ENCODE data around the gene METTL6. TPM values are rescaled to one million over a fixed set of nuclear protein-coding genes. Genes with fewer than 3 reads are reported as not detected.
A peak's percentile ranks its signal among the peaks of the same experiment; 100 is the strongest.
"Not testable (repeated sequence)": the region's sequence is repeated elsewhere in the genome, so short reads cannot be mapped to it uniquely, and the experiment has no call there.

Gene METTL6
- total RNA-seq, 1 donor from 2014 or later, result 27.3 TPM

DNA sequence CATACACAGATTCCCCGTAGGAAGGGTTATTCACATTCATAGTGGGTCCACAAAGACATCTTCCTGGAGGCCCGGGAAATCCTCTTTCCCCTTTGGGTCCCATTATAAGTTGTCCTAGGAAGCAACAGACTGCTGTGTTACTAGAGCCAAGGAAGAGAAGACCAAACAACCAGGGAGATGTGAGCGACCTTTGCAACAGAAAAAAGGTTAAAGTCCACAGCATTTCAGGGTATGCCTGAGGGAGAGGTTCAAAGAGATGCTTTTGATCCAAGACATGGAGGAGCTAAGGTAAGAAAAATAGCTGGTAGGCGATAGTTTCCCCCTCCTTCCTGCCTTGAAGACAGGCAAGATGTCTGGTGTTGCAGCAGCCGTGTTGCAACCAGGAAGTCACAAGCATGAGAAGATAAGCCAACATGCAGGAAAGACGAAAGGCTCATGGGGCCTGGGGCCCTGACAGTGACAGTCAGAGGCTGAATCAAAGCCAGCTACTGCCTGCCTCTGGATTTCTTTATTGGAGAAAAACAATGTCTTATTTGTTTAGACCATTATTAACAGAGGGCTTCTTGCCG is 31.0 kb upstream of the METTL6 start:
- Mint-ChIP-seq H3K27ac (ENCODE audit: unreplicated experiment) (no peak overlapping the region), H3K4me3 (no peak overlapping the region), H3K27me3 (ENCODE audit: low read depth) (no peaks in the 10 kb centered on the region), H3K9me3 (no peaks in the 10 kb centered on the region), H3K4me1 (no peaks in the 10 kb centered on the region), H3K36me3 (ENCODE audit: low read depth) (peaks cover 2% of the 10 kb centered on the region)
- TF ChIP-seq, protein P1, sequence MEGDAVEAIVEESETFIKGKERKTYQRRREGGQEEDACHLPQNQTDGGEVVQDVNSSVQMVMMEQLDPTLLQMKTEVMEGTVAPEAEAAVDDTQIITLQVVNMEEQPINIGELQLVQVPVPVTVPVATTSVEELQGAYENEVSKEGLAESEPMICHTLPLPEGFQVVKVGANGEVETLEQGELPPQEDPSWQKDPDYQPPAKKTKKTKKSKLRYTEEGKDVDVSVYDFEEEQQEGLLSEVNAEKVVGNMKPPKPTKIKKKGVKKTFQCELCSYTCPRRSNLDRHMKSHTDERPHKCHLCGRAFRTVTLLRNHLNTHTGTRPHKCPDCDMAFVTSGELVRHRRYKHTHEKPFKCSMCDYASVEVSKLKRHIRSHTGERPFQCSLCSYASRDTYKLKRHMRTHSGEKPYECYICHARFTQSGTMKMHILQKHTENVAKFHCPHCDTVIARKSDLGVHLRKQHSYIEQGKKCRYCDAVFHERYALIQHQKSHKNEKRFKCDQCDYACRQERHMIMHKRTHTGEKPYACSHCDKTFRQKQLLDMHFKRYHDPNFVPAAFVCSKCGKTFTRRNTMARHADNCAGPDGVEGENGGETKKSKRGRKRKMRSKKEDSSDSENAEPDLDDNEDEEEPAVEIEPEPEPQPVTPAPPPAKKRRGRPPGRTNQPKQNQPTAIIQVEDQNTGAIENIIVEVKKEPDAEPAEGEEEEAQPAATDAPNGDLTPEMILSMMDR (conservative IDR thresholded peaks at IDR 0.05), result no peak
- DNase-seq (ENCODE audit: low read depth, low spot score), result no peak

DNA sequence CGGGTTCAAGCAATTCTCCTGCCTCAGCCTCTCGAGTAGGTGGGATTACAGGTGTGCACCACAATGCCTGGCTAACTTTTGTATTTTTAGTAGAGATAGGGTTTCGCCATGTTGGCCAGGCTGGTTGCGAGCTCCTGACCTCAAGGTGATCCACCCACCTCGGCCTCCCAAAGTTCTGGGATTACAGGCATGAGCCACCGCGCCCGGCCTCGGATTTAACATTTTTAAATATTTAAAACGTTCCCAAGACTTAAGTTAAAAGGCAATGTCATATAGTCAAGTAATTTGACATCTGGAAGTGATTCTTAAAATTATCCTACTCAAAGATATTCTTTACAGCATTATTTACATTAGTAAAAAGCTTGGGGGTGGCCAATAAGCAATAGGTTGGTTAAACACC is 29.6 kb upstream of the METTL6 start:
- not testable (repeated sequence) for H3K9me3 Mint-ChIP-seq; H3K4me1 Mint-ChIP-seq; H3K27ac Mint-ChIP-seq (ENCODE audit: unreplicated experiment); H3K36me3 Mint-ChIP-seq (ENCODE audit: low read depth); DNase-seq (ENCODE audit: low read depth, low spot score); H3K27me3 Mint-ChIP-seq (ENCODE audit: low read depth); H3K4me3 Mint-ChIP-seq

DNA sequence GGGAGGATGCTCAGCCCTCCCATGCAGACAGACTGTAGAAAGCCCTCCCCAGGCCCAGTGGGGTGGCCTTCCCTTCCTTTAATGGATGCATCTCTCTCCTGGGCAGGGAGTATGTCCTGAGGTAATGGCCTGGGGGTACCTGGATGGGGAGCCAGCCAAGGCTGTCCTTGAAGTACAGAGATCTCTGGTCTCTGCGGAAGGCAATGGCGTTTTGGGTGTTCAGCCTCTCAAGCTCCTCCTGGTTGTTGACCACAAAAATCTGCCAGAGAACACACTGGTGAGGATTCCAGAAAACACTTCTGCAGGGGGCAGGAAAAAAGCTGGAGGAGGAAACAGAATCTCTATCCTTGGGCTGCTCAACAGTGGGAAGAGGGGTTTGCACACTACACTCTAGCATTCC is 29.0 kb upstream of the METTL6 start:
- H3K27ac Mint-ChIP-seq (ENCODE audit: unreplicated experiment), result no peak overlapping the region
- H3K4me1 Mint-ChIP-seq, result no peaks in the 10 kb centered on the region
- no peak overlapping the region for H3K4me3 Mint-ChIP-seq
- H3K9me3 Mint-ChIP-seq, result no peaks in the 10 kb centered on the region
- TF ChIP-seq, protein P1 (conservative IDR thresholded peaks at IDR 0.05), result no peak
- H3K27me3 Mint-ChIP-seq (ENCODE audit: low read depth), result no peaks in the 10 kb centered on the region
- peaks cover 2% of the 10 kb centered on the region for H3K36me3 Mint-ChIP-seq (ENCODE audit: low read depth)
- DNase-seq (ENCODE audit: low read depth, low spot score), result no peak

DNA sequence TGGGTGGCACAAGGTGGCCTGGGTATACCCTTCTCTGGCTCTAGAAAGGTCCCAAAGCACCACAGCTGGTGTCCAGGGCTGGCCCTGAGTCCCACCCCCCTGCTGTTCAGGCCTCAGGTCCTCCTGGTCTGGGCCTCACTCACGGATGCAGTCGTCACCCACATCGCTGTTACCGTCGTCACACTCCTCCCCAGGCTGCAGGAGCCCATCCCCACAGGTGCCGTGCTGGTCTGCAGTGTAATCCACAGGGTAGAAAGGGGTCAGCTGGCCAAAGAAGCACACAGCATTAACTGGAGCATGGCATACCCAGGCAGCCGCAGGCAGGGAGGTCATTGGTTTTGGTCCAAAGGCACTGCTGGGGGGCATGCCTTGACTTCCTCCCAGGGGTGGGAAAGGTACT is 28.4 kb upstream of the METTL6 start:
- Mint-ChIP-seq H3K27me3 (ENCODE audit: low read depth) (no peaks in the 10 kb centered on the region), H3K4me1 (no peaks in the 10 kb centered on the region), H3K4me3 (no peak overlapping the region), H3K36me3 (ENCODE audit: low read depth) (peaks cover 2% of the 10 kb centered on the region), H3K27ac (ENCODE audit: unreplicated experiment) (no peak overlapping the region), H3K9me3 (no peaks in the 10 kb centered on the region)
- no peak for DNase-seq (ENCODE audit: low read depth, low spot score)
- TF ChIP-seq, protein P1 (conservative IDR thresholded peaks at IDR 0.05), result no peak

DNA sequence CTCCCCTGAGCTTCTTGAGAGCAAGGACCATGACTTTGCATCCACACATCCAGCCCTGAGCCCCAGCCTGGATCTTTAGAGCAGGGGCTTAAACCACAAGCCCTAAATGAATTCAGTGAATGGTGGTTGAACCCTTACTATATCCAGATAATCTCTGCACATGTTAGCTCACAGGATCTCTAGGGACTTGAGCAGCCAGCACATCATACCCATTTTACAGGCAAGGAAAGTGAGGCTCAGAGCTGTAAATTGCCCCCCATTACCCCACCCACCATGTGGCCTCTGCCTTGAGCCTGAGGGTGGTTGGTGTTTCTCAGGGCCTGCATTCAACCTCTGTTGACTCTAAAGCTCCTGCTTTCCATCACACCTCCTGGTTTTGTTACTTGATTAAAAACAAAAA is 27.6 kb upstream of the METTL6 start:
- TF ChIP-seq, protein P1 (conservative IDR thresholded peaks at IDR 0.05), result no peak
- no peak overlapping the region for H3K4me3 Mint-ChIP-seq
- no peak overlapping the region for H3K27ac Mint-ChIP-seq (ENCODE audit: unreplicated experiment)
- H3K9me3 Mint-ChIP-seq, result no peaks in the 10 kb centered on the region
- H3K4me1 Mint-ChIP-seq, result no peaks in the 10 kb centered on the region
- no peak for DNase-seq (ENCODE audit: low read depth, low spot score)
- no peaks in the 10 kb centered on the region for H3K27me3 Mint-ChIP-seq (ENCODE audit: low read depth)
- peaks cover 4% of the 10 kb centered on the region for H3K36me3 Mint-ChIP-seq (ENCODE audit: low read depth)

DNA sequence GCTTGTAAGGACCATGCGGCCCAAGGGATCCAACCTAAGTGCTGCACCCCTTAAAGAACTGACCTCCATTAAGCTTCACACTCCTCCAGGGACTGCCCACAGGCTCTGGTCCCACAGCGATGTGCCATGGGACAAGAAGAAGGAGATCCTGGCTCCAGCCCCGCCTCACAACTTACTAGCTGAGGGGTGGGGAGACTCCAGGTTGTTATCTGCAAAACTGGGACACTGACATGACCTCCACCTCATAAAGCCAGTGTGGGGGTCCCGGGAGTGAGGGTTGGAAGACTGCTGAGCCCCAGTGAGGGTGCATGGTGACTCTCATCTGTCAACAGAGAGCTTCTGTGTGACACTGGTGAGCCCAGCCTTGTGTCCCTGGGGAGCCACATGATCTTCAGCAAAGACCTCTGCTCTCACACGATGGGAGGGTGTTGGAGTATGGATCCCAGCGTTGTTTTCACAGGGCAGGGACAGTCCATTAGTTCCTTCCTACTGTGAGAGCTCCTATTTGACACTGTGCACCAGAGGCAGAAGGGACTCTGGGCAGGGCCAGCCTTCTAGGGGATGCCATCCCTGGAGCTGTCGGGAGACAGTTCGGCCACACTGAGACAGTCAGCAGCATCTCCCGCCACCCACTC is 26.8 kb upstream of the METTL6 start:
- Mint-ChIP-seq H3K9me3 (no peaks in the 10 kb centered on the region), H3K27me3 (ENCODE audit: low read depth) (no peaks in the 10 kb centered on the region), H3K36me3 (ENCODE audit: low read depth) (peaks cover 4% of the 10 kb centered on the region), H3K4me1 (no peaks in the 10 kb centered on the region), H3K4me3 (no peak overlapping the region), H3K27ac (ENCODE audit: unreplicated experiment) (peak overlapping the region; percentile 19)
- DNase-seq (ENCODE audit: low read depth, low spot score), result no peak
- TF ChIP-seq, protein P1 (conservative IDR thresholded peaks at IDR 0.05), result no peak
